Astrocyte of the spinal cord (primary cell): ENCODE results near the gene LGR4.

Experiments used
- DNase-seq: peaks from one replicate; pipeline ENCODE4 v3.0.0; 2011; ENCODE audit warnings: low read depth, low spot score
- H3K4me3 ChIP-seq: 2 replicates; pipeline ENCODE4 v1.5.1; 2011; ENCODE audit warnings: low read depth, mild to moderate bottlenecking, low read length, moderate library complexity
- in situ Hi-C: cut with HindIII; loops from 2 replicates; pipeline ENCODE4 v1.10.0; 2017; ENCODE audit warnings: low sequenced_read_pairs
- TF ChIP-seq, protein P1 (sequence below): IDR thresholded peaks from 2 replicates; pipeline ENCODE4 v1.5.1; 2012; ENCODE audit warnings: low read depth, mild to moderate bottlenecking, low read length, inconsistent platforms

Gene LGR4

DNA sequence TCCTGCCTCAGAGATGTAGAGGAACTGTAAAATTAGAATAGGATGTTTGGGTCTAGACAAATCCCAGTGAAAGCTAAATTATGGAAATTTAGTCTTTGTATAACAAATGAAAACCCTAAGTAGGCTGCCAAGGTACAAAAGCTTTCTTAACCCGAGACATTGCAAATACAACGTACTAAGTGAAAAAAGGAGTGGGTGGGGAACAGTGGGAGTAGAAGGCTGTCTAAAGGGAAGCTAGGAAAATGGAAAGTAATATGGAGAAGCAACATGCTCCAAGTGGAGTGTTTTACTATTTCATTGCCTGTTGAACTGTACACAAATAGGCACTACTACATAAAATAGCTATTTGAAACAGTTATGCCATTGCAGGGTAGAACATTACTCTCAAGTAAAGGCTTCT, 40.8 kb upstream of the LGR4 start:
- no peak for DNase-seq
- no peak overlapping the region for H3K4me3 ChIP-seq
- in situ Hi-C loops, result no loop called here
- TF ChIP-seq, protein P1, sequence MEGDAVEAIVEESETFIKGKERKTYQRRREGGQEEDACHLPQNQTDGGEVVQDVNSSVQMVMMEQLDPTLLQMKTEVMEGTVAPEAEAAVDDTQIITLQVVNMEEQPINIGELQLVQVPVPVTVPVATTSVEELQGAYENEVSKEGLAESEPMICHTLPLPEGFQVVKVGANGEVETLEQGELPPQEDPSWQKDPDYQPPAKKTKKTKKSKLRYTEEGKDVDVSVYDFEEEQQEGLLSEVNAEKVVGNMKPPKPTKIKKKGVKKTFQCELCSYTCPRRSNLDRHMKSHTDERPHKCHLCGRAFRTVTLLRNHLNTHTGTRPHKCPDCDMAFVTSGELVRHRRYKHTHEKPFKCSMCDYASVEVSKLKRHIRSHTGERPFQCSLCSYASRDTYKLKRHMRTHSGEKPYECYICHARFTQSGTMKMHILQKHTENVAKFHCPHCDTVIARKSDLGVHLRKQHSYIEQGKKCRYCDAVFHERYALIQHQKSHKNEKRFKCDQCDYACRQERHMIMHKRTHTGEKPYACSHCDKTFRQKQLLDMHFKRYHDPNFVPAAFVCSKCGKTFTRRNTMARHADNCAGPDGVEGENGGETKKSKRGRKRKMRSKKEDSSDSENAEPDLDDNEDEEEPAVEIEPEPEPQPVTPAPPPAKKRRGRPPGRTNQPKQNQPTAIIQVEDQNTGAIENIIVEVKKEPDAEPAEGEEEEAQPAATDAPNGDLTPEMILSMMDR, result no peak

DNA sequence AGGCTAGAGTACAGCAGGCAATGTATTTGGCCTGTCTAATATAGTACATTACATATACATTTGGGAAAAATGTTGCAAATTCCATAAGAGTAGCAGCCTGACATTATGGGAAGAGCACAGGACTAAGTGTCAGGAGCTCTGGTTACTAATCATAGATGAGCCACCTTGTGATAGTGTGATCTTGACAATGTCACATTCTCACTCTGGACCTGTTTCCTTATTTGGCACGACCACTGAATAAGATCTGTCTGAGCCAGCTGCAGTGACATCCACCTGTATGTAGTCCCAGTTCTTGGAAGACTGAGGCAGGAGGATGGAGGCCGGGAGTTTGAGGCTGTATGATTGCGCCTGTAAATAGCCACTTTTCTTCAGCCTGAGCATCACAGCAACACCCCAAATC, 39.6 kb upstream of the LGR4 start:
- in situ Hi-C loops, result no loop called here
- H3K4me3 ChIP-seq, result no peak overlapping the region
- DNase-seq, result no peak
- TF ChIP-seq, protein P1, result no peak

DNA sequence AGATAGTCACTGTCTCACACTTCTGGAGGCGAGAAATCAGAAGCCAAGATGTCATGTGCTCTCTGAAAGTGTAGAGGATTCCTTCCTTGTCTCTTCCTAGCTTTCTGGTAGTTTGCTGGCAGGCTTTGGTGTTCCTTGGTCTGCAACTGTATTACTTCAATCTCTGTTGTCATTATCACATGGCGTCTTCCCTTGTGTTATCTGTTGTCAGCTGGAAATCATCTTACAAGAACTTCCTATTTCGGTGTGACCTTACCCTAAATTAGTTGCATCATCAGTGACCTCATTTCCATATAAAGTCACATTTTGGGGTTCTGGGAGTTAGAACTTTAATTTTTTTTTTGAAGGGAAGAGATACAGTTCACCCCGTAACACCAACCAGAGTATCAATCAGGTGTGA, 37.3 kb upstream of the LGR4 start:
- in situ Hi-C loops, result no loop called here
- DNase-seq, result no peak
- TF ChIP-seq, protein P1, result no peak
- H3K4me3 ChIP-seq, result no peak overlapping the region

DNA sequence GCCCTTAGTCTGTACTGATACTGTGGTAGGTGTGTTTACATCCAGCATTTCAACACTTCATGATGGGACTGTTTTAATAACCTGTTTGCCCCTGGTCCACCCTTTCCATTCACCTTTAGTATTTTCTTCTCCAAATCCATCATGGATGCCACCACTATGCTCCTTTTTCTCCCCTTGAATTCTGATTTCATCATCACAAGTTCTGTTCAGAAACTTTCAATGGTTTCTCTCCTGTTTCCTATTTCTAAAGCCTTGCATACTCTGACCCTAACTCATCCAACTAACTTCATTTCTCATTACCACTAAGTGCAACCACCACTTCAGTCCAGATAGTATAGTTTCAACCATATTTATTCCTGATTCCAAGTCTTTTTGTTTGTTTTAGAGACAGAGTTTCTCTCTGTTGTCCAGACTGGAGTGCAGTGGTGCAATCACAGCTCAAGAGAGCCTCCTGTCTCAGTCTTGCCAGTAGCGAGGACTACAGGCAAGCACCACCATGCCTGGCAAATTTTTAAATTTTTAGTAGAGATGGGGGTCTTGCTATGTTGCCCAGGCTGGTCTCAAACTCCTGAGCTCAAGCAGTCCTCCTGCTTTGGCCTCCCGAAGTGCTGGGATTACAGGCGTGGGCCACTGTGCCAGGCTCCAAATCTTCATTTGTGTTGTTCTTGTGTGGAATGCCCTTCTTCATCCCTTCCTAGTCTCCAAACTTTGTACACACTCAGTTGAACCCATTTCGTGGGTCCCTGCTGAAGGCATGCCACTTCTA, 35.1 kb upstream of the LGR4 start:
- TF ChIP-seq, protein P1, result no peak
- DNase-seq, result no peak
- in situ Hi-C loops, result no loop called here
- H3K4me3 ChIP-seq, result peak overlapping the region; percentile 100

DNA sequence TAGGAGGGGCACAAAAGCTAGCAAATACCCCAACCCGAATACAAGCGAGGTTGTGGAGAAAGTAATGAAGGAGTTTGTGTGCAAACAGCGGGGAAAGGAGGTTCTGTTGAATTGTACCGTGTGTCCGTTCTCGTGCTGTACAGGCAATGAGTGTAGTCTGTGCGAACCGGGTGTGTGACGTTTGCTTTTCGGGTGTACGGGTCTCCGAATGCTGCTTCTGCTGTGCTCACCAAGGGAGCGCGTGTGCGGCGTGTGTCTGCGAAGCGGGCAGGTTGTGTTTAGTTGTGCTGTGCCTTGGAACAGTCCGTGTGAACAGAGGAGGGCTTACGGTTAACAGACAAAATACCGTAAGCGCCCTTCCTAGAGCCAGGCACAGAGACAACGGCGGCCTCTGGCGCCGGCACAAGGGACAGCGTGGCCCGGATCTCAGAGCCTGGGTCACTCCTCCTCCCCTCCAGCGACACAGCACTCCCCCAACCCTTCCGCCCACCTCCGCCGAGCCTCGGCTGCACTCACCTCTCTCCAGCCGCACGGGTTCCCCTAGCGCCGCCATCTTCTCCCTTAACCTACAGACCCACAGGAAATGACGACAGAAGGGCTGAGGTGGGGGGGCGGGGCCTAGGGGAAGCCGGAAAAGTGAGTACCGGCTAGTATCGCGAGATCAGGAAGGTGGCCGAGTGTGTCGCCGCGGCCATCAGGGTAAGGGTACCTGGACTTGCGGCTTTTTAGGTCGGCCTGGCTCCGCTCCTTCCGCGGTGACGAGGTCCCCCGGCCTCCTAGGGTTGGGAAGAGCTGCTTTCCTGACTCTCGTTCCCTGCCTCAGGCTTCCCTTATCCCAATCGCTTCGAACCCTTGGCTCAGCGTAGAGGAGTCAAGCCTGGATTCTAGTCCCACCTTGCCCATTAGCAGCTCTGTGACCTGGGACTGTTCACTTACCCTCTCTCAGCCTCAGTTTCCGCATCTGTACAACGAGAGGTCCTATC, 33.9 kb upstream of the LGR4 start, which contains the start of gene LIN7C:
TSS of gene LIN7C (minus strand) at position 570 of the 983 bp plus-strand sequence. CDS start at position 553, 17 bp downstream.
- in situ Hi-C loops, result no loop called here
- TF ChIP-seq, protein P1, result no peak
- H3K4me3 ChIP-seq, result peak within 1 kb of the TSS; percentile 100

DNA sequence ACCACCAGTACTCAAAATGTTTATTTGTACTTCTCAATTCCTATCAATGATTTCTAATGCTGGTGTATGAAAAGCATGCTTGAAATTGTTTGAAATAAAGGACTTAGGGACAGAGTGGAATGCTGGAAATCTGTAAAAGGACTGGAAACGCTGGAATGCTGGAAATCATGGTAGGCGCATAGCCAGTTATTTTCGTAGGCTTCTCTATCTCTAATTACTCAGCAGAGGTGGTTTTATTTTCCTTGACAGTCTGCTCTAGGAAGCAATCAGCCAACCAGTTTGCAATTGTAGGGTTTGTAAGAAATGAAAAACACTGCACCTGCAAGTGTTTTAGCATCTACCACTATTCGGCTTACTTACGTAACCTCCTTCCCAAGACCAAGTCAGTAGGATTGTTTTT, 33.2 kb upstream of the LGR4 start:
- no peak for DNase-seq
- in situ Hi-C loops, result no loop called here
- peak overlapping the region; percentile 100 for H3K4me3 ChIP-seq
- TF ChIP-seq, protein P1, result no peak

More for the DNA sequence above, 33.9 kb upstream of the LGR4 start, which contains the start of gene LIN7C:
- peak; percentile 97 for DNase-seq
